CD4-positive, CD25-positive, alpha-beta regulatory T cell (primary cell): Measurements from ENCODE around the gene MARCHF10. TPM values are rescaled to one million over a fixed set of nuclear protein-coding genes. Genes with fewer than 3 reads are reported as not detected.

Experiments used
- ATAC-seq, 2 donors: fragments of 150-1000 bp; cut with Tn5 transposase; one replicate each; pipeline ENCODE4 v1.10.0; 2021; ENCODE audit warnings: low read depth in 2 of 2, moderate number of reproducible peaks in 2 of 2, moderate library complexity in 1 of 2
- DNase-seq, 3 donors: peaks; one replicate each; pipeline versions ENCODE4 v3.0.0 to v3.0.0-alpha.2; 2012 to 2022; ENCODE audit warnings: mixed read lengths in 1 of 3
- H3K27ac ChIP-seq: one replicate; pipeline ENCODE4 v1.7.0; 2013; ENCODE audit warnings: mild to moderate bottlenecking, low read length; ENCODE audit not compliant: insufficient read depth, poor library complexity, severe bottlenecking
- H3K27me3 ChIP-seq: one replicate; pipeline ENCODE4 v1.7.0; 2013; ENCODE audit warnings: low read length; ENCODE audit not compliant: control insufficient read depth, insufficient read depth
- H3K36me3 ChIP-seq: one replicate; pipeline ENCODE4 v1.7.0; 2013; ENCODE audit warnings: mild to moderate bottlenecking, low read length, moderate library complexity; ENCODE audit not compliant: control insufficient read depth, insufficient read depth
- H3K4me1 ChIP-seq: 2 replicates; pipeline ENCODE4 v1.7.0; 2013; ENCODE audit warnings: mild to moderate bottlenecking, low read length; ENCODE audit not compliant: insufficient read depth, control insufficient read depth, poor library complexity, severe bottlenecking
- H3K4me3 ChIP-seq: one replicate; pipeline ENCODE4 v1.7.0; 2013; ENCODE audit warnings: low read depth, mild to moderate bottlenecking, low read length, moderate library complexity
- H3K9me3 ChIP-seq, 2 experiments: 1 replicate in 1 of 2; 2 replicates in 1 of 2; pipeline ENCODE4 v1.7.0; 2013; ENCODE audit warnings: low read length in 2 of 2, mild to moderate bottlenecking in 1 of 2, moderate library complexity in 1 of 2; ENCODE audit not compliant: control insufficient read depth in 2 of 2
- H3K27ac Mint-ChIP-seq, 3 donors: one replicate each; pipeline ENCODE4 v1.8.0; 2020 to 2022; ENCODE audit warnings: mild to moderate bottlenecking in 3 of 3, mixed read lengths in 3 of 3, moderate library complexity in 2 of 3
- H3K27me3 Mint-ChIP-seq: one replicate; pipeline ENCODE4 v1.8.0; 2022; ENCODE audit warnings: mild to moderate bottlenecking, mixed read lengths
- H3K36me3 Mint-ChIP-seq: one replicate; pipeline ENCODE4 v1.8.0; 2020; ENCODE audit warnings: mixed read lengths
- H3K4me1 Mint-ChIP-seq, 4 donors: one replicate each; pipeline ENCODE4 v1.8.0; 2020 to 2022; ENCODE audit warnings: mixed read lengths in 4 of 4, mild to moderate bottlenecking in 1 of 4
- H3K4me3 Mint-ChIP-seq, 4 donors: one replicate each; pipeline ENCODE4 v1.8.0; 2020 to 2022; ENCODE audit warnings: mild to moderate bottlenecking in 4 of 4, mixed read lengths in 4 of 4, moderate library complexity in 3 of 4
- H3K9me3 Mint-ChIP-seq, 7 donors: one replicate each; pipeline ENCODE4 v1.8.0; 2020 to 2022; ENCODE audit warnings: mixed read lengths in 7 of 7, mild to moderate bottlenecking in 3 of 7, moderate library complexity in 2 of 7
- polyA plus RNA-seq, 4 donors: library from polyadenylated mRNA; unstranded; fragments of 300-500 nt; fragmentation: Illumina TruSeq; gene quantifications; one replicate each; pipeline ENCODE4 v1.2.3, GENCODE V29; 2021
- total RNA-seq: library from RNA; stranded (reverse); gene quantifications from one replicate; pipeline ENCODE4 v1.2.3, GENCODE V29; 2022

MARCHF10 gene
- total and polyA plus RNA-seq, 5 donors from 2014 or later: 0.12 to 0.48 (median 0.18) TPM; not detected in 2

GRCh38 chr17:62680541-62681052 is 127.5 kb downstream of the MARCHF10 start:
- H3K36me3 ChIP-seq: no peaks in the 10 kb centered on the region
- H3K27me3 Mint-ChIP-seq: no peaks in the 10 kb centered on the region
- H3K9me3 Mint-ChIP-seq: no peaks in the 10 kb centered on the region
- no peaks in the 10 kb centered on the region for H3K9me3 ChIP-seq
- no peak overlapping the region for H3K4me3 Mint-ChIP-seq
- no peaks in the 10 kb centered on the region for H3K36me3 Mint-ChIP-seq
- no peaks in the 10 kb centered on the region for H3K4me1 Mint-ChIP-seq
- H3K4me1 ChIP-seq: no peaks in the 10 kb centered on the region
- H3K4me3 ChIP-seq: no peak overlapping the region
- DNase-seq (no peak), ATAC-seq (no peak)
- H3K27me3 ChIP-seq: no peaks in the 10 kb centered on the region
- no peak overlapping the region for H3K27ac Mint-ChIP-seq
- no peak overlapping the region for H3K27ac ChIP-seq

GRCh38 chr17:62679866-62680377 is 128.2 kb downstream of the MARCHF10 start:
- no peak for ATAC-seq
- no peaks in the 10 kb centered on the region for H3K4me1 ChIP-seq
- H3K4me1 Mint-ChIP-seq: no peaks in the 10 kb centered on the region
- no peak overlapping the region for H3K27ac ChIP-seq
- H3K36me3 Mint-ChIP-seq: no peaks in the 10 kb centered on the region
- no peaks in the 10 kb centered on the region for H3K9me3 Mint-ChIP-seq
- no peak overlapping the region for H3K4me3 ChIP-seq
- H3K9me3 ChIP-seq: no peaks in the 10 kb centered on the region
- H3K36me3 ChIP-seq: no peaks in the 10 kb centered on the region
- no peak overlapping the region for H3K27ac Mint-ChIP-seq
- no peaks in the 10 kb centered on the region for H3K27me3 ChIP-seq
- no peak for DNase-seq
- no peaks in the 10 kb centered on the region for H3K27me3 Mint-ChIP-seq
- no peak overlapping the region for H3K4me3 Mint-ChIP-seq

GRCh38 chr17:62678214-62678919 is 129.7 kb downstream of the MARCHF10 start:
- no peaks in the 10 kb centered on the region for H3K36me3 ChIP-seq

GRCh38 chr17:62676952-62677596 is 131.0 kb downstream of the MARCHF10 start:
- no peaks in the 10 kb centered on the region for H3K27me3 ChIP-seq
- Mint-ChIP-seq H3K4me3 (no peak overlapping the region), H3K27me3 (no peaks in the 10 kb centered on the region), H3K27ac (no peak overlapping the region), H3K4me1 (peaks cover 0 to 4% (median 2%) of the 10 kb centered on the region in 4 donors), H3K9me3 (no peaks in the 10 kb centered on the region), H3K36me3 (no peaks in the 10 kb centered on the region)
- H3K36me3 ChIP-seq: no peaks in the 10 kb centered on the region
- H3K4me3 ChIP-seq: no peak overlapping the region
- H3K9me3 ChIP-seq: no peaks in the 10 kb centered on the region
- no peaks in the 10 kb centered on the region for H3K4me1 ChIP-seq
- H3K27ac ChIP-seq: no peak overlapping the region
- DNase-seq: no peak
- ATAC-seq: no peak

More at GRCh38 chr17:62678214-62678919, 129.7 kb downstream of the MARCHF10 start:
- no peaks in the 10 kb centered on the region for H3K36me3 Mint-ChIP-seq
- DNase-seq (no peak), ATAC-seq (no peak)
- H3K4me3 Mint-ChIP-seq: no peak overlapping the region
- no peak overlapping the region for H3K4me3 ChIP-seq
- peak overlapping the region in 1 of 3 donors; percentile 60 for H3K27ac Mint-ChIP-seq
- H3K27ac ChIP-seq: no peak overlapping the region
- no peaks in the 10 kb centered on the region for H3K4me1 Mint-ChIP-seq
- H3K27me3 ChIP-seq: no peaks in the 10 kb centered on the region
- H3K9me3 Mint-ChIP-seq: no peaks in the 10 kb centered on the region
- no peaks in the 10 kb centered on the region for H3K9me3 ChIP-seq
- H3K27me3 Mint-ChIP-seq: no peaks in the 10 kb centered on the region
- H3K4me1 ChIP-seq: no peaks in the 10 kb centered on the region

GRCh38 chr17:62676231-62676943 is 131.7 kb downstream of the MARCHF10 start:
- no peak overlapping the region for H3K27ac Mint-ChIP-seq
- H3K4me1 ChIP-seq: no peaks in the 10 kb centered on the region

GRCh38 chr17:62675701-62676100 is 132.4 kb downstream of the MARCHF10 start:
- H3K27me3 Mint-ChIP-seq: no peaks in the 10 kb centered on the region
- Histone ChIP-seq H3K4me3 (no peak overlapping the region), H3K27me3 (no peaks in the 10 kb centered on the region), H3K27ac (no peak overlapping the region), H3K9me3 (no peaks in the 10 kb centered on the region), H3K36me3 (no peaks in the 10 kb centered on the region), H3K4me1 (no peaks in the 10 kb centered on the region)
- ATAC-seq (no peak), DNase-seq (no peak)
- H3K4me1 Mint-ChIP-seq: peaks cover 0 to 4% (median 2%) of the 10 kb centered on the region in 4 donors
- H3K36me3 Mint-ChIP-seq: no peaks in the 10 kb centered on the region
- H3K9me3 Mint-ChIP-seq: no peaks in the 10 kb centered on the region
- no peak overlapping the region for H3K4me3 Mint-ChIP-seq
- no peak overlapping the region for H3K27ac Mint-ChIP-seq

More at GRCh38 chr17:62676231-62676943, 131.7 kb downstream of the MARCHF10 start:
- Histone ChIP-seq H3K4me3 (no peak overlapping the region), H3K36me3 (no peaks in the 10 kb centered on the region), H3K9me3 (no peaks in the 10 kb centered on the region), H3K27me3 (no peaks in the 10 kb centered on the region), H3K27ac (no peak overlapping the region)
- Mint-ChIP-seq H3K9me3 (no peaks in the 10 kb centered on the region), H3K36me3 (no peaks in the 10 kb centered on the region), H3K27me3 (no peaks in the 10 kb centered on the region), H3K4me3 (no peak overlapping the region), H3K4me1 (peaks cover 0 to 4% (median 2%) of the 10 kb centered on the region in 4 donors)
- ATAC-seq (no peak), DNase-seq (no peak)

- Histone ChIP-seq H3K27ac (no peak overlapping the region), H3K4me1 (no peaks in the 10 kb centered on the region), H3K36me3 (no peaks in the 10 kb centered on the region), H3K27me3 (no peaks in the 10 kb centered on the region), H3K4me3 (no peak overlapping the region), H3K9me3 (no peaks in the 10 kb centered on the region)
- Mint-ChIP-seq H3K27ac (peak overlapping the region in 1 of 3 donors; percentile 14), H3K36me3 (no peaks in the 10 kb centered on the region), H3K27me3 (no peaks in the 10 kb centered on the region), H3K4me3 (no peak overlapping the region), H3K4me1 (peaks cover 0 to 4% (median 2%) of the 10 kb centered on the region in 4 donors), H3K9me3 (no peaks in the 10 kb centered on the region)
- no peak for ATAC-seq
- no peak for DNase-seq
These were observed 132.9 kb downstream of the MARCHF10 start for GRCh38 chr17:62675260-62675659.
